ENCODE data around the gene TESPA1. TPM values are rescaled to one million over a fixed set of nuclear protein-coding genes. Genes with fewer than 3 reads are reported as not detected.
A peak's percentile ranks its signal among the peaks of the same experiment; 100 is the strongest.

TESPA1 gene
- total and polyA plus RNA-seq, 9 of the 15 experiments (the other 6 are each of a cell fraction or from before 2014, with no cell fraction given) = 0.72 to 7.1 (median 2.4) TPM

- TF ChIP-seq AFF1 (IDR thresholded peaks at IDR 0.05; ENCODE audit: low read depth in 1 of 2, partially characterized antibody in 2 of 2) (peak in 1 of 2 experiments; percentile 42), ILF3 (IDR thresholded peaks at IDR 0.05; ENCODE audit: borderline replicate concordance) (no peak), MCM5 (IDR thresholded peaks at IDR 0.05; ENCODE audit: low read depth) (no peak), ATF1 (CRISPR knock-in tag; IDR thresholded peaks at IDR 0.05) (no peak), ATF1 (tag; IDR thresholded peaks at IDR 0.05) (peak; percentile 38; the same call in 1 of the 2 replicates), MAFF (IDR thresholded peaks at IDR 0.05; ENCODE audit: low read length) (peak; percentile 83), ELF1 (tag; IDR thresholded peaks at IDR 0.05) (no peak), SMAD4 (CRISPR knock-in tag; conservative IDR thresholded peaks at IDR 0.05) (peak; percentile 35; the same call in 1 of the 2 replicates), ZNF707 (CRISPR knock-in tag; conservative IDR thresholded peaks at IDR 0.05) (no peak), ZNF41 (CRISPR knock-in tag; conservative IDR thresholded peaks at IDR 0.05) (0 out of 2 replicates have a peak, but pooled peaks have one; percentile 45), ZNF395 (CRISPR knock-in tag; IDR thresholded peaks at IDR 0.05) (peak; percentile 51; the same call in 1 of the 2 replicates), ZNF263 (CRISPR knock-in tag; IDR thresholded peaks at IDR 0.05; ENCODE audit: borderline replicate concordance) (no peak), NFE2L1 (tag; IDR thresholded peaks at IDR 0.05; ENCODE audit: borderline replicate concordance, low read depth) (peak; percentile 17; the same call in 1 of the 2 replicates), DEAF1 (CRISPR knock-in tag; IDR thresholded peaks at IDR 0.05) (peak; percentile 59; the same call in 1 of the 2 replicates), NFIC (IDR thresholded peaks at IDR 0.05) (no peak), CTCF (IDR thresholded peaks at IDR 0.05 in 2 of 3, conservative IDR thresholded peaks at IDR 0.05 in 1 of 3; ENCODE audit: insufficient read depth in 2 of 3, low read depth in 1 of 3, low read length in 3 of 3) (peak; percentile 12 to 55 (median 17); a peak in 3 of 6 replicates)
Observed at GRCh38 chr12:54935235-54935951, 49.2 kb downstream of the TESPA1 start (continued).
